ENCODE data around the gene ATP6V0C. TPM values are rescaled to one million over a fixed set of nuclear protein-coding genes. Genes with fewer than 3 reads are reported as not detected.

Gene ATP6V0C
- total RNA-seq, 4 donors from 2014 or later: 22.1 to 84.2 (median 56.2) TPM

GRCh38 chr16:2489581-2489980 is 24.2 kb upstream of the ATP6V0C start:
- H3K9me3 ChIP-seq: no peaks in the 10 kb centered on the region
- peaks cover 9 to 27% of the 10 kb centered on the region in 2 donors for H3K4me1 ChIP-seq
- ATAC-seq (no peak), DNase-seq (no peak)
- TF ChIP-seq CTCF (IDR thresholded peaks at IDR 0.05 in 4 of 5, conservative IDR thresholded peaks at IDR 0.05 in 1 of 5): no peak
- TF ChIP-seq POLR2A (IDR thresholded peaks at IDR 0.05): no peak
- intact Hi-C loops (cut with DNase I; ENCODE audit: low total_unique reads) (loop anchor here (10.0 kb wide), 1 partner anchor 65 kb away; the partner anchor contains the start of gene CCNF), in situ Hi-C loops (cut with MboI; ENCODE audit: low sequenced_read_pairs in 4 of 4) (loop anchor here in 1 of 4 donors (25.0 kb wide), 1 partner anchor 152 kb away; the partner anchor contains the start of gene ABCA3)
- H3K4me3 ChIP-seq: no peak overlapping the region
- H3K27me3 ChIP-seq: no peaks in the 10 kb centered on the region
- no peak overlapping the region for H3K27ac ChIP-seq
- no peaks in the 10 kb centered on the region for H3K36me3 ChIP-seq

- no peak for DNase-seq
- Histone ChIP-seq H3K4me1 (peaks cover 0 to 20% of the 10 kb centered on the region in 2 donors), H3K36me3 (no peaks in the 10 kb centered on the region), H3K27me3 (no peaks in the 10 kb centered on the region), H3K4me3 (no peak overlapping the region), H3K27ac (no peak overlapping the region), H3K9me3 (no peaks in the 10 kb centered on the region)
- intact Hi-C loops (cut with DNase I; ENCODE audit: low total_unique reads) (no loop called here), in situ Hi-C loops (cut with MboI; ENCODE audit: low sequenced_read_pairs in 4 of 4) (loop anchor here in 3 of 4 donors (5.0 to 25.0 kb wide), 3 partner anchors 143 to 153 kb away; partner anchors contain the start of gene ABCA3 (in 2 of the 3))
- ATAC-seq: no peak
- TF ChIP-seq CTCF (IDR thresholded peaks at IDR 0.05 in 4 of 5, conservative IDR thresholded peaks at IDR 0.05 in 1 of 5) (no peak), POLR2A (IDR thresholded peaks at IDR 0.05) (no peak)
Observed at GRCh38 chr16:2490190-2491105, 23.3 kb upstream of the ATP6V0C start.

- Histone ChIP-seq H3K36me3 (no peaks in the 10 kb centered on the region), H3K4me3 (no peak overlapping the region), H3K9me3 (no peaks in the 10 kb centered on the region), H3K27ac (no peak overlapping the region), H3K27me3 (no peaks in the 10 kb centered on the region), H3K4me1 (peaks cover 3 to 11% of the 10 kb centered on the region in 2 donors)
- DNase-seq (no peak), ATAC-seq (no peak)
- intact Hi-C loops (cut with DNase I; ENCODE audit: low total_unique reads): no loop called here
- TF ChIP-seq CTCF (IDR thresholded peaks at IDR 0.05 in 4 of 5, conservative IDR thresholded peaks at IDR 0.05 in 1 of 5): no peak
- TF ChIP-seq POLR2A (IDR thresholded peaks at IDR 0.05): no peak
- in situ Hi-C loops (cut with MboI; ENCODE audit: low sequenced_read_pairs in 4 of 4): loop anchor here in 3 of 4 donors (5.0 to 25.0 kb wide), 3 partner anchors 145 to 155 kb away; partner anchors contain the start of gene ABCA3 (in 2 of the 3)
Observed at GRCh38 chr16:2492292-2492691, 21.5 kb upstream of the ATP6V0C start.

GRCh38 chr16:2493605-2494004 is 20.1 kb upstream of the ATP6V0C start:
- DNase-seq (no peak), ATAC-seq (no peak)
- intact Hi-C loops (cut with DNase I; ENCODE audit: low total_unique reads) (no loop called here), in situ Hi-C loops (cut with MboI; ENCODE audit: low sequenced_read_pairs in 4 of 4) (loop anchor here in 3 of 4 donors (5.0 to 25.0 kb wide), 3 partner anchors 146 to 156 kb away; partner anchors contain the start of gene ABCA3 (in 2 of the 3))
- Histone ChIP-seq H3K27me3 (no peaks in the 10 kb centered on the region), H3K9me3 (no peaks in the 10 kb centered on the region), H3K36me3 (no peaks in the 10 kb centered on the region), H3K4me1 (peaks cover 16 to 18% of the 10 kb centered on the region in 2 donors), H3K27ac (no peak overlapping the region), H3K4me3 (no peak overlapping the region)
- TF ChIP-seq CTCF (IDR thresholded peaks at IDR 0.05 in 4 of 5, conservative IDR thresholded peaks at IDR 0.05 in 1 of 5) (no peak), POLR2A (IDR thresholded peaks at IDR 0.05) (no peak)

Measured in gastrocnemius medialis (tissue), 4 donors.